Smooth muscle cell (in vitro differentiated cells): ENCODE data around the gene PPP1R1C. TPM values are rescaled to one million over a fixed set of nuclear protein-coding genes. Genes with fewer than 3 reads are reported as not detected.

Experiments used
- DNase-seq: peaks from one replicate; lab custom pipeline; 2025; ENCODE audit not compliant: unreplicated experiment; lab: John Stamatoyannopoulos, UW
- H2AFZ ChIP-seq: fragments of 200-600 bp; sonication (generic); 2 replicates; pipeline ENCODE4 v1.6.0; 2016; ENCODE audit warnings: antibody characterized with exemption, low read depth, mild to moderate bottlenecking
- H3F3A ChIP-seq: fragments of 200-600 bp; sonication (generic); 2 replicates; pipeline ENCODE4 v1.6.0; 2017; ENCODE audit warnings: antibody characterized with exemption, low read depth
- H3K27ac ChIP-seq: fragments of 200-600 bp; sonication (generic); 2 replicates; pipeline ENCODE4 v1.5.1; 2016; ENCODE audit warnings: low read depth, mild to moderate bottlenecking
- H3K27me3 ChIP-seq: fragments of 200-600 bp; sonication (generic); 2 replicates; pipeline ENCODE4 v1.6.1; 2016; ENCODE audit warnings: low read depth, mild to moderate bottlenecking
- H3K36me3 ChIP-seq: fragments of 200-600 bp; sonication (generic); 2 replicates; pipeline ENCODE4 v1.5.1; 2016; ENCODE audit warnings: low read depth
- H3K4me1 ChIP-seq: fragments of 200-600 bp; sonication (generic); 2 replicates; pipeline ENCODE4 v1.5.1; 2016; ENCODE audit warnings: low read depth
- H3K4me2 ChIP-seq: fragments of 200-600 bp; sonication (generic); 2 replicates; pipeline ENCODE4 v1.6.0; 2016; ENCODE audit warnings: mild to moderate bottlenecking
- H3K4me3 ChIP-seq: fragments of 200-600 bp; sonication (generic); 2 replicates; pipeline ENCODE4 v1.5.1; 2016; ENCODE audit warnings: mild to moderate bottlenecking
- H3K79me2 ChIP-seq: fragments of 200-600 bp; sonication (generic); 2 replicates; pipeline ENCODE4 v1.6.0; 2016; ENCODE audit warnings: low read depth, mild to moderate bottlenecking
- H3K9ac ChIP-seq: fragments of 200-600 bp; sonication (generic); 2 replicates; pipeline ENCODE4 v1.6.0; 2016; ENCODE audit warnings: low read depth
- H3K9me3 ChIP-seq: fragments of 200-600 bp; sonication (generic); replicated peaks from 2 replicates; pipeline ENCODE4 v1.5.1; 2016; ENCODE audit warnings: low read depth
- H4K20me1 ChIP-seq: fragments of 200-600 bp; sonication (generic); 2 replicates; pipeline ENCODE4 v1.6.0; 2016; ENCODE audit warnings: low read depth
- WGBS: methylation state at CpG from one replicate; pipeline ENCODE4 v1.1.7; 2016; ENCODE audit warnings: low lambda C conversion rate; 5-methylcytosine and 5-hydroxymethylcytosine counted together
- polyA plus RNA-seq: library from polyadenylated mRNA; unstranded; fragments of >200 nt; fragmentation: Nextera tagmentation; extraction: Ambion mirVana; gene quantifications from 2 replicates; pipeline ENCODE4 v1.2.1, GENCODE V29; 2016
- total RNA-seq: library from RNA; depleted of rRNA; stranded (reverse); fragments of >200 nt; gene quantifications from 2 replicates; pipeline ENCODE4 v1.2.3, GENCODE V29; 2014
- TF ChIP-seq, protein P1 (sequence below): fragments of 200-600 bp; sonication (generic); IDR thresholded peaks from 2 replicates; pipeline ENCODE4 v1.5.1; 2017; ENCODE audit warnings: borderline replicate concordance, mild to moderate bottlenecking, antibody characterized with exemption; ENCODE audit not compliant: insufficient read depth, poor library complexity, severe bottlenecking

Gene PPP1R1C
- total and polyA plus RNA-seq, 2 experiments from 2014 or later = 2.3 to 3.3 TPM

DNA sequence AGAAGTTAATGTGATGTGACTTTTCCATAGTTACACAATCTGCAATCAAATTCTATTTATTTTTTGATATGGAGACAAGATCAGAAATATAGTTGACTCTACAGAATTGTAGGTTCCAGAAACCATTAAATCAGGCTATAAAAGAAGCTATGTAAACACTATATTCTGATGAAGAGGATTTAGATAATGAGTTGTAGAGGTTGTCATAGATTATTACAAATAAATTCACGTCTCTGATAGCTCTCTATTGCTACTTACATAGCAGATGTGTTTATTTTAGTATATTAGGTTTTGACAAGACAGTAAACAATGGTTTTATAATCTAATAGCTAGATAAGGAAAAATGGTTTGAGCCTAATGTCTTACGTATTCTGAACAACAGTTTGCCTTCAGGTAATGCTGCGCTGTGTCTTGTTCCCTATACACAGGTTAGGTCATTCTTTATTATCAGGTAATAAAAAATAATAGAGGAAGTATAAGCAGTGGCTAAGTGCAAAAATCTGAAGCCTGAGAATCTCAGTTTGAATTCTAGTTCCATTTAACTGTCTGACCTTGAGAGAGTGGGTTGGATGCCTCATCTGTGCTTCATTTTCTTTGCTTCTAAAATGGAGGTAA is 93.4 kb downstream of the PPP1R1C start:
- no peaks in the 10 kb centered on the region for H3K9me3 ChIP-seq
- no peaks in the 10 kb centered on the region for H4K20me1 ChIP-seq
- no peak for DNase-seq
- H3K27me3 ChIP-seq = no peaks in the 10 kb centered on the region
- TF ChIP-seq, protein P1, sequence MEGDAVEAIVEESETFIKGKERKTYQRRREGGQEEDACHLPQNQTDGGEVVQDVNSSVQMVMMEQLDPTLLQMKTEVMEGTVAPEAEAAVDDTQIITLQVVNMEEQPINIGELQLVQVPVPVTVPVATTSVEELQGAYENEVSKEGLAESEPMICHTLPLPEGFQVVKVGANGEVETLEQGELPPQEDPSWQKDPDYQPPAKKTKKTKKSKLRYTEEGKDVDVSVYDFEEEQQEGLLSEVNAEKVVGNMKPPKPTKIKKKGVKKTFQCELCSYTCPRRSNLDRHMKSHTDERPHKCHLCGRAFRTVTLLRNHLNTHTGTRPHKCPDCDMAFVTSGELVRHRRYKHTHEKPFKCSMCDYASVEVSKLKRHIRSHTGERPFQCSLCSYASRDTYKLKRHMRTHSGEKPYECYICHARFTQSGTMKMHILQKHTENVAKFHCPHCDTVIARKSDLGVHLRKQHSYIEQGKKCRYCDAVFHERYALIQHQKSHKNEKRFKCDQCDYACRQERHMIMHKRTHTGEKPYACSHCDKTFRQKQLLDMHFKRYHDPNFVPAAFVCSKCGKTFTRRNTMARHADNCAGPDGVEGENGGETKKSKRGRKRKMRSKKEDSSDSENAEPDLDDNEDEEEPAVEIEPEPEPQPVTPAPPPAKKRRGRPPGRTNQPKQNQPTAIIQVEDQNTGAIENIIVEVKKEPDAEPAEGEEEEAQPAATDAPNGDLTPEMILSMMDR = no peak
- 79% methylated on average over 3 of the region's 3 CpGs for WGBS
- no peak overlapping the region for H3K4me2 ChIP-seq
- H3K36me3 ChIP-seq = no peaks in the 10 kb centered on the region
- H3K79me2 ChIP-seq = no peaks in the 10 kb centered on the region
- no peaks in the 10 kb centered on the region for H3K4me1 ChIP-seq
- no peak overlapping the region for H3K9ac ChIP-seq
- no peak overlapping the region for H3K4me3 ChIP-seq
- no peak overlapping the region for H3K27ac ChIP-seq
- H2AFZ ChIP-seq = no peak overlapping the region
- no peaks in the 10 kb centered on the region for H3F3A ChIP-seq

DNA sequence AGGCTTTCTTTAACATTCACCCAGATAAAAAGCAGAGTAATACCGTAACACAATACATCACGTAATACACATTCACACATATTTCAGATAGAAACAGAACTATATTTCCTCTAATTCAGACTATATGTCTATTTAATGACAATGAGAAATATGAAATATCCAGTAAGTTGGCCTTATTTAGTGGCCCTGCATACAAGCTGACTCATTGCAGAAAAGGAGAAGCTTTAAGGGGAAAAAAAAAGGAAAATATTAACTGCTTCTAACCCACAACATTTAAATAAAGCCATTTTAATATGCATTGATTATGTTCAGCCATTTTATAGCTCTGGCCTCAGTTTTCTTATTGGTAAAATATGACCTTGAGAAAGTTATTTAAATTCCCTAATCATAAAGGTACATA is 94.8 kb downstream of the PPP1R1C start:
- H3K27ac ChIP-seq = no peak overlapping the region
- no peaks in the 10 kb centered on the region for H3K9me3 ChIP-seq
- H3K27me3 ChIP-seq = no peaks in the 10 kb centered on the region
- no peaks in the 10 kb centered on the region for H3K36me3 ChIP-seq
- H3K9ac ChIP-seq = no peak overlapping the region
- H3F3A ChIP-seq = no peaks in the 10 kb centered on the region
- H3K4me3 ChIP-seq = no peak overlapping the region
- WGBS = 97% methylated on average over 2 of the region's 2 CpGs
- H3K4me1 ChIP-seq = no peaks in the 10 kb centered on the region
- TF ChIP-seq, protein P1 = no peak
- DNase-seq = no peak
- H3K79me2 ChIP-seq = no peaks in the 10 kb centered on the region
- no peak overlapping the region for H2AFZ ChIP-seq
- no peak overlapping the region for H3K4me2 ChIP-seq
- no peaks in the 10 kb centered on the region for H4K20me1 ChIP-seq

DNA sequence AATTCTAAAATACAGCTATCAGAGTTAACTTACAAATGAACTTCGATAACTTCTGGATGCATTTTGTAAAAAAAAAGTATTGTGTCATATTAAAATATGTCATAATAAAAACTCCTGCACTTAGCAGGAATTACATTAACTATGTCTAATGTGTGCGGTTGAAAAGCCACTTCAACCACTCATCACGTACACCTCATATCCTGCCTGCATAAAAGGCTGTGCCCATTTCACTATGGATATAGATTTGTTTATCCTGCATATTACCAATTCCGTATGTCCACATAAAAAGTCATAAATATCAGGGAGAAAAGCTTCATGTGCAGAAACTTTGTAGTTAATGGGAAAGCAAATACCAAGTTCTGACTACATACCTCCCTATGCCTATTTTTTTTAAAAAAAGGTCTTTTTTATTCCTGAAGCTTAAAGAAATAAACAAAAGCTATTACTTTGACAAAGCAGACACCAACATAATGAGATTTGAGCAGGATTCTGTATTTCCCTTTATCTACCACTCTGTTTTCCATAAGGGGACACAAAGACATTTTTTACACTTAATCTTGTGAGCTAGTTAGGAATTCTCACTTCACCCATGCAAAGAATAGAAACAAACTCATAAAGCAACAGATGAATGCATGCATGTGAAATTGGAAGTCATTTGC is 96.1 kb downstream of the PPP1R1C start:
- no peaks in the 10 kb centered on the region for H4K20me1 ChIP-seq
- H3K4me3 ChIP-seq = no peak overlapping the region
- H2AFZ ChIP-seq = no peak overlapping the region
- no peaks in the 10 kb centered on the region for H3K79me2 ChIP-seq
- H3K9me3 ChIP-seq = no peaks in the 10 kb centered on the region
- H3K27ac ChIP-seq = no peak overlapping the region
- H3K9ac ChIP-seq = no peak overlapping the region
- H3K4me1 ChIP-seq = no peaks in the 10 kb centered on the region
- no peak overlapping the region for H3K4me2 ChIP-seq
- DNase-seq = no peak
- TF ChIP-seq, protein P1 = no peak
- no peaks in the 10 kb centered on the region for H3K36me3 ChIP-seq
- WGBS = 92% methylated on average over 4 of the region's 4 CpGs
- H3F3A ChIP-seq = no peaks in the 10 kb centered on the region
- no peaks in the 10 kb centered on the region for H3K27me3 ChIP-seq
